Mammary epithelial cell (primary cell): ENCODE results near the gene TTC12.

Experiments used
- EZH2 ChIP-seq: IDR thresholded peaks from 2 replicates; pipeline ENCODE4 v1.6.1; 2012; ENCODE audit warnings: low read length, inconsistent platforms, borderline replicate concordance
- TF ChIP-seq, protein P1 (sequence below), 2 donors: IDR thresholded peaks in 1 of 2; conservative IDR thresholded peaks in 1 of 2; 2 replicates each; pipeline ENCODE4 v1.5.1; 2011 to 2012; ENCODE audit warnings: inconsistent platforms in 2 of 2, low read length in 2 of 2, mild to moderate bottlenecking in 2 of 2, control low read depth in 1 of 2, low read depth in 1 of 2; ENCODE audit not compliant: insufficient read depth in 1 of 2; ENCODE audit errors: extremely low read depth in 1 of 2

DNA sequence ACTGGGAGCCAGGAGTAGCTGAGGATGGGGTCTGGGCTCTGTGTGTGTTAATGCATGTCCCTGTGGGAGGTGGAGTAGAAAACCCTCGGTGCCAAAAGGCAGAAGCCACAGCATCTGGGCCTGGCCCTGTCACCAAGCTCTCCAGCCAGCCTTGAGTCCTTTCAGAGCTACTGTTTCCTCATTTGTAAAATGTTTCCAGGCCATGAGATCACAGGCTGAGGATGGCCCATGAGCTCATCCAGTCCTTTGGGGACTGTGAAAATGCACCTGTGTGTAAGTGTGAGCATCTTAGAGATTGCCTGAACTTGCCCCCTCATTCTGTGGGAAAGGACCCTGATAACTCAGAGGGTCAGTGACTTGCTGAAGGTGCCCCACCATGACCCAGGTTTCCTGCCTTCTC is 82.3 kb downstream of the TTC12 start:
- TF ChIP-seq, protein P1, sequence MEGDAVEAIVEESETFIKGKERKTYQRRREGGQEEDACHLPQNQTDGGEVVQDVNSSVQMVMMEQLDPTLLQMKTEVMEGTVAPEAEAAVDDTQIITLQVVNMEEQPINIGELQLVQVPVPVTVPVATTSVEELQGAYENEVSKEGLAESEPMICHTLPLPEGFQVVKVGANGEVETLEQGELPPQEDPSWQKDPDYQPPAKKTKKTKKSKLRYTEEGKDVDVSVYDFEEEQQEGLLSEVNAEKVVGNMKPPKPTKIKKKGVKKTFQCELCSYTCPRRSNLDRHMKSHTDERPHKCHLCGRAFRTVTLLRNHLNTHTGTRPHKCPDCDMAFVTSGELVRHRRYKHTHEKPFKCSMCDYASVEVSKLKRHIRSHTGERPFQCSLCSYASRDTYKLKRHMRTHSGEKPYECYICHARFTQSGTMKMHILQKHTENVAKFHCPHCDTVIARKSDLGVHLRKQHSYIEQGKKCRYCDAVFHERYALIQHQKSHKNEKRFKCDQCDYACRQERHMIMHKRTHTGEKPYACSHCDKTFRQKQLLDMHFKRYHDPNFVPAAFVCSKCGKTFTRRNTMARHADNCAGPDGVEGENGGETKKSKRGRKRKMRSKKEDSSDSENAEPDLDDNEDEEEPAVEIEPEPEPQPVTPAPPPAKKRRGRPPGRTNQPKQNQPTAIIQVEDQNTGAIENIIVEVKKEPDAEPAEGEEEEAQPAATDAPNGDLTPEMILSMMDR (conservative IDR thresholded peaks at IDR 0.05 in 1 of 2, IDR thresholded peaks at IDR 0.05 in 1 of 2; ENCODE audit: extremely low read depth in 1 of 2, insufficient read depth in 1 of 2, low read depth in 1 of 2, low read length in 2 of 2): no peak
- no peak for TF ChIP-seq EZH2
